OCI-LY1 (cell line): Measurements from ENCODE around the gene CRP.

Source experiments
- EZH2 ChIP-seq: fragments of 200-600 bp; sonication (generic), shearing (Covaris generic); IDR thresholded peaks from 2 replicates; pipeline ENCODE4 v1.8.0; 2017; ENCODE audit warnings: borderline replicate concordance, mixed run types, mild to moderate bottlenecking, antibody characterized with exemption, low read length, moderate library complexity, mixed read lengths
- TF ChIP-seq, protein P1 (sequence below): fragments of 200-600 bp; sonication (generic), shearing (Covaris generic); IDR thresholded peaks from 2 replicates; pipeline ENCODE4 v1.5.1; 2017; ENCODE audit warnings: mild to moderate bottlenecking, antibody characterized with exemption, low read length, moderate library complexity, mixed read lengths

DNA sequence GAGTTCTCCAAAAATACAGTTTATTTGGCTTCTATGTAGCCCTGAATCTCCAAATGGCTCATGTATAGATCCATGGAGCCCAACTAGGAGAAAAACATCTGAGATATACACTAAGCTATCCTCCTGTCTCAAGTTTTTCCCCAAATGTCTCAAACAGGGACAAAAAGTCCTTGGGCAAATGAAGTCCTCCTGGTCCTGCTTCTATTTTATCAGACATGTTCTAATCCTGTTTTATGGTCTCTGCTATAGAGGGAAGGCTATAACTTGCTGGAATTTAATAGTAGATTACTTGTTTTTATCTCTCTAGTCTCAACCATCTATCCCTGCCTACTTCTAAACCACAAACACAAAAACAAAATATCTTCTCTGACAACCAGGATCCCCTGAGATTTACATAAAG lies 26.9 kb downstream of the CRP start:
- TF ChIP-seq, protein P1, sequence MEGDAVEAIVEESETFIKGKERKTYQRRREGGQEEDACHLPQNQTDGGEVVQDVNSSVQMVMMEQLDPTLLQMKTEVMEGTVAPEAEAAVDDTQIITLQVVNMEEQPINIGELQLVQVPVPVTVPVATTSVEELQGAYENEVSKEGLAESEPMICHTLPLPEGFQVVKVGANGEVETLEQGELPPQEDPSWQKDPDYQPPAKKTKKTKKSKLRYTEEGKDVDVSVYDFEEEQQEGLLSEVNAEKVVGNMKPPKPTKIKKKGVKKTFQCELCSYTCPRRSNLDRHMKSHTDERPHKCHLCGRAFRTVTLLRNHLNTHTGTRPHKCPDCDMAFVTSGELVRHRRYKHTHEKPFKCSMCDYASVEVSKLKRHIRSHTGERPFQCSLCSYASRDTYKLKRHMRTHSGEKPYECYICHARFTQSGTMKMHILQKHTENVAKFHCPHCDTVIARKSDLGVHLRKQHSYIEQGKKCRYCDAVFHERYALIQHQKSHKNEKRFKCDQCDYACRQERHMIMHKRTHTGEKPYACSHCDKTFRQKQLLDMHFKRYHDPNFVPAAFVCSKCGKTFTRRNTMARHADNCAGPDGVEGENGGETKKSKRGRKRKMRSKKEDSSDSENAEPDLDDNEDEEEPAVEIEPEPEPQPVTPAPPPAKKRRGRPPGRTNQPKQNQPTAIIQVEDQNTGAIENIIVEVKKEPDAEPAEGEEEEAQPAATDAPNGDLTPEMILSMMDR: no peak
- no peak for TF ChIP-seq EZH2
